Measurements from ENCODE around the gene IL17C. TPM values are rescaled to one million over a fixed set of nuclear protein-coding genes. Genes with fewer than 3 reads are reported as not detected.
"Not testable (repeated sequence)": the region's sequence is repeated elsewhere in the genome, so short reads cannot be mapped to it uniquely, and the experiment has no call there.

The IL17C gene
- total and polyA plus RNA-seq, 2 donors = 0.05 to 0.09 TPM

DNA sequence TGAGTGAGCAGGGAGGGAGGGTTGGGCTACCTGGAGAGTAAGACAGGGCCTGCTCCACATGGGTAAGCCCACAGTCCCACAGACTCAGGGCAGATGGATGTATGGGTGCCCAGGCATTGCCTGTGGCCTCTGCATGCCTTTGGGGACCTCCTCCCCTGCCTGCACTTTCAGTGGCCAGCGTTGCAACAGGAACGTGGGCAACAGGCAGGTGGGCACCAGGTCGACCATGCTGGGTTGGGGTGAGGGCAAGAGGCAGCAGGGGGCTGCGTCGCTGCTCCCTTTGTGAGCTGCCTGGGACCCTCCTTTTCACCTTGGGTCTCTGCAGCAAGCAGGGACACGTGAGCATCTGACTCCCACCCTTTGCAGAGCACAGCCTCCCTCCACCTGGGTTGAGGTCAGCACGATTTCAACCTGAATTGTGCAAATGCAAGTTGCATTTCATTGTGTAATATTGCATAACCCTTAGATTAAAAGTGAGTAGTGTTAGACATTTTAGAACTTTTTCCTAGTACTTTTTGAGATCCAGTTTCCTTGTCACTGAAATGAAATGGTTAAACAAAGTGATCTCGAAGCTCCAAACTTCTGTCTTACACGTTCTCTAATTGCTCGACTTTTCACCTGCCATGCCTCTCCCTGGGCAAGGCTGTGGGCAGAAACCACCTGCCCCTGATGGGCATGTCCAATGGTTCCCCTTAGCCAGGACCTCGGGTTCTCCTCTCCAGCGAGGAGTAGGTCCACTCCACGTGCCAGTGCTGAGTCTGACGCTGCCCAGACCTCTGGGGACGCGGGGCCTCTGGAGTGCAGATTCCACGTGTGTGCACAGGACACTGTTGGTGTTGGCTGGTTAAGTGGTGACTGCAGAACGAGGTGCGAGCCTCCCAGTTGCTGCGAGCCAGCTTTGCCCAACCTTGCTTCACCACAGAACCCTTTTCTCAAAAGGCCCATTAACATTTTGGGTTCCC, 32.9 kb upstream of the IL17C start:
- Histone ChIP-seq H3K27me3 (ENCODE audit: control insufficient read depth in 2 of 2, insufficient read depth in 1 of 2, low read length in 1 of 2) (no peaks in the 10 kb centered on the region), H3K9me3 (ENCODE audit: control insufficient read depth in 2 of 2, insufficient read depth in 1 of 2, low read length in 1 of 2) (no peaks in the 10 kb centered on the region), H3K4me3 (ENCODE audit: low read length in 2 of 2) (no peak overlapping the region), H3K27ac (ENCODE audit: low read depth in 1 of 2, low read length in 1 of 2) (no peak overlapping the region), H3K36me3 (ENCODE audit: control insufficient read depth in 2 of 2, insufficient read depth in 2 of 2, low read length in 1 of 2) (peaks cover 73 to 74% of the 10 kb centered on the region in 2 donors), H3K4me1 (ENCODE audit: control insufficient read depth in 2 of 2, insufficient read depth in 2 of 2, low read length in 2 of 2) (no peaks in the 10 kb centered on the region)
- no peak for DNase-seq (ENCODE audit: low read depth in 6 of 9, low spot score in 9 of 9)
- WGBS = 94% methylated on average over 20 of the region's 20 CpGs

DNA sequence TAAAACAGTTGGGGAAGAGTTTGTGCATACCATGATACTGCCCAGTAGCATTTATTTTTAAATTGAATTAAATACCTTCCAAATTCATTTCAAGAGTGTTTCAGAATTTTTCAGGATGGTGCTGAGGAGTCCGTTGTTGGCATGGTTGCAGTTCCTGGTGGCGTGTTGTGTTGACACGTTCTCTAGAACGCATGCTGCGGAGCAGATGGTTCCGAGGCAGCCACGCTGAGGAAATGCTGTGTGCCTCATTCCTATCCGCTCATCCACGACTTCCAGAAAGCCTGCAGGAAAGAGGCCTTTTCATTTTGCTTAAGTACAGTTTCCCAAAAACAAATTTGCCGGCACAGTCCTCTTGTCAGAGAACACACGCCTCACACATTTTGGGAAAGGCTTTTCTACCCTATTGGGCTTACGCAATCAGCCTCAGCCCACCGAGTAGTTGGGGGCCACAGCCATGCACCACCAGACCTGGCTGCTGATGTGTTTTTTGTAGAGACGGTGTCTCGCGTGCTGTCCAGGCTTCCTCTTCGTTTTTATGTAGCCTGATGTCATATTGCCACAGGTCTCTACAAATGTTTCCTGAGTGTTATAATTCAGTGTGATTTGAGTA, 32.1 kb upstream of the IL17C start:
- Histone ChIP-seq H3K4me1 (ENCODE audit: control insufficient read depth in 2 of 2, insufficient read depth in 2 of 2, low read length in 2 of 2) (no peaks in the 10 kb centered on the region), H3K9me3 (ENCODE audit: control insufficient read depth in 2 of 2, insufficient read depth in 1 of 2, low read length in 1 of 2) (no peaks in the 10 kb centered on the region), H3K27me3 (ENCODE audit: control insufficient read depth in 2 of 2, insufficient read depth in 1 of 2, low read length in 1 of 2) (no peaks in the 10 kb centered on the region), H3K4me3 (ENCODE audit: low read length in 2 of 2) (no peak overlapping the region), H3K27ac (ENCODE audit: low read depth in 1 of 2, low read length in 1 of 2) (no peak overlapping the region), H3K36me3 (ENCODE audit: control insufficient read depth in 2 of 2, insufficient read depth in 2 of 2, low read length in 1 of 2) (peaks cover 74% of the 10 kb centered on the region in 2 donors)
- WGBS = 96% methylated on average over 17 of the region's 17 CpGs
- DNase-seq (ENCODE audit: low read depth in 6 of 9, low spot score in 9 of 9) = no peak

DNA sequence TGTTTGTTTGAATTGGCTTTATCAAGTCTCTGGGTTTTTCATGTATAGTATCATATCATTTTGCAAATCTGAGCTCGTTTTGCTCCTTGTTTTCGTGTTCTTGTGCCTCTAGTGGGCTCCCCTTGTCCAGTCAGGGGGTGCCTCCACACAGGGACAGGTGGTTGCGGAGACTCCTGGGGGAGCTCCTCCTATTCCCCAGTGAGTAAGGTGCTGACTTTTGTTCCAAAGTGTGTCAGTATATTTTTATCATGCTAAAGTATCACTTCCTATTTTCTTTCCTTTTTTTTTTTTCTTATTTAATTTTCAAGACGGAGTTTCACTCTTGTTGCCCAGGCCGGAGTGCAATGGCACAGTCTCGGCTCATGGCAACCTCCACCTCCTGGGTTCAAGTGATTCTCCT, 30.3 kb upstream of the IL17C start:
- Histone ChIP-seq H3K9me3 (ENCODE audit: control insufficient read depth in 2 of 2, insufficient read depth in 1 of 2, low read length in 1 of 2) (no peaks in the 10 kb centered on the region), H3K36me3 (ENCODE audit: control insufficient read depth in 2 of 2, insufficient read depth in 2 of 2, low read length in 1 of 2) (peaks cover 70 to 73% of the 10 kb centered on the region in 2 donors), H3K27ac (ENCODE audit: low read depth in 1 of 2, low read length in 1 of 2) (no peak overlapping the region), H3K4me3 (ENCODE audit: low read length in 2 of 2) (no peak overlapping the region), H3K27me3 (ENCODE audit: control insufficient read depth in 2 of 2, insufficient read depth in 1 of 2, low read length in 1 of 2) (no peaks in the 10 kb centered on the region), H3K4me1 (ENCODE audit: control insufficient read depth in 2 of 2, insufficient read depth in 2 of 2, low read length in 2 of 2) (no peaks in the 10 kb centered on the region)
- no peak for DNase-seq (ENCODE audit: low read depth in 6 of 9, low spot score in 9 of 9)
- 92% methylated on average over 6 of the region's 6 CpGs for WGBS

DNA sequence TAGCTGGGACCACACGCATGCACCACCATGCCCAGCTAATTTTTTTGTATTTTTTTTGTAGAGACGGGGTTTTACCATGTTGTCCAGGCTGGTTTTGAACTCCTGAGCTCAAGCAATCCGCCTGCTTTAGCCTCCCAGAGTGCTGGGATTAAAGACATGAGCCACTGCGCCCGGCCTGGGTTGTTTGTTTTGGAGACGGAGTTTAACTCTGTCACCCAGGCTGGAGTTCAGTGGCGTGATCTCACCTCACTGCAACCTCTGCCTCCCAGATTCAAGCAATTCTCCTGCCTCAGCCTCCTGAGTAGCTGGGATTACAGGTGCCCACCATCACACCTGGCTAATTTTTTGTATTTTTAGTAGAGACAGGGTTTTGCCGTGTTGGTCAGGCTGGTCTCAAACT, 28.9 kb upstream of the IL17C start:
- H3K4me1 ChIP-seq (ENCODE audit: control insufficient read depth in 2 of 2, insufficient read depth in 2 of 2, low read length in 2 of 2); H3K4me3 ChIP-seq (ENCODE audit: low read length in 2 of 2); H3K27ac ChIP-seq (ENCODE audit: low read depth in 1 of 2, low read length in 1 of 2); DNase-seq (ENCODE audit: low read depth in 6 of 9, low spot score in 9 of 9); H3K9me3 ChIP-seq (ENCODE audit: control insufficient read depth in 2 of 2, insufficient read depth in 1 of 2, low read length in 1 of 2); H3K27me3 ChIP-seq (ENCODE audit: control insufficient read depth in 2 of 2, insufficient read depth in 1 of 2, low read length in 1 of 2): not testable (repeated sequence)
- 99% methylated on average over 8 of the region's 8 CpGs for WGBS
- H3K36me3 ChIP-seq (ENCODE audit: control insufficient read depth in 2 of 2, insufficient read depth in 2 of 2, low read length in 1 of 2) = peaks cover 74 to 77% of the 10 kb centered on the region in 2 donors

DNA sequence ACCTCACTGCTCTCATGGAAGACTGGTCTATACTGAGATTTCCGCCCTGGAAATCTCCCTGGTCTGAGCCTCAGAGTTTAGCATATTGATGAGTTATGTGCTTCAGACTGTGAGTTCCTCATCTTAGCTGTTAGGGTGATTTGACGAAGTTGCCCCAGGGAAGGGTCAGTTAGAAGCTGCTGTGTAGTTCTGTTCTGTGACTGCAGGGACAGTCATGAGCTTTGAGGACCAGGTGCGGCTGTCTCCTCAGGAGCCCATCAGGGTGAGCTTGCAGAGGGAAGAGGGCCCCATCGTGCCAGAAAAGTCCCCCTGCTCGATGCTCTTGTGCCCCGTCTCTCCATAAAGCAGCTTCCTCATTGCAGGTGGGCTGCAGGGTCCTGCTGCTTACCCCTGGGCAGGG, 28.3 kb upstream of the IL17C start:
- H3K27me3 ChIP-seq (ENCODE audit: control insufficient read depth in 2 of 2, insufficient read depth in 1 of 2, low read length in 1 of 2) = no peaks in the 10 kb centered on the region
- WGBS = 97% methylated on average over 6 of the region's 6 CpGs
- H3K27ac ChIP-seq (ENCODE audit: low read depth in 1 of 2, low read length in 1 of 2) = no peak overlapping the region
- H3K9me3 ChIP-seq (ENCODE audit: control insufficient read depth in 2 of 2, insufficient read depth in 1 of 2, low read length in 1 of 2) = no peaks in the 10 kb centered on the region
- DNase-seq (ENCODE audit: low read depth in 6 of 9, low spot score in 9 of 9) = no peak
- H3K36me3 ChIP-seq (ENCODE audit: control insufficient read depth in 2 of 2, insufficient read depth in 2 of 2, low read length in 1 of 2) = peaks cover 74 to 75% of the 10 kb centered on the region in 2 donors
- H3K4me1 ChIP-seq (ENCODE audit: control insufficient read depth in 2 of 2, insufficient read depth in 2 of 2, low read length in 2 of 2) = no peaks in the 10 kb centered on the region
- H3K4me3 ChIP-seq (ENCODE audit: low read length in 2 of 2) = no peak overlapping the region

DNA sequence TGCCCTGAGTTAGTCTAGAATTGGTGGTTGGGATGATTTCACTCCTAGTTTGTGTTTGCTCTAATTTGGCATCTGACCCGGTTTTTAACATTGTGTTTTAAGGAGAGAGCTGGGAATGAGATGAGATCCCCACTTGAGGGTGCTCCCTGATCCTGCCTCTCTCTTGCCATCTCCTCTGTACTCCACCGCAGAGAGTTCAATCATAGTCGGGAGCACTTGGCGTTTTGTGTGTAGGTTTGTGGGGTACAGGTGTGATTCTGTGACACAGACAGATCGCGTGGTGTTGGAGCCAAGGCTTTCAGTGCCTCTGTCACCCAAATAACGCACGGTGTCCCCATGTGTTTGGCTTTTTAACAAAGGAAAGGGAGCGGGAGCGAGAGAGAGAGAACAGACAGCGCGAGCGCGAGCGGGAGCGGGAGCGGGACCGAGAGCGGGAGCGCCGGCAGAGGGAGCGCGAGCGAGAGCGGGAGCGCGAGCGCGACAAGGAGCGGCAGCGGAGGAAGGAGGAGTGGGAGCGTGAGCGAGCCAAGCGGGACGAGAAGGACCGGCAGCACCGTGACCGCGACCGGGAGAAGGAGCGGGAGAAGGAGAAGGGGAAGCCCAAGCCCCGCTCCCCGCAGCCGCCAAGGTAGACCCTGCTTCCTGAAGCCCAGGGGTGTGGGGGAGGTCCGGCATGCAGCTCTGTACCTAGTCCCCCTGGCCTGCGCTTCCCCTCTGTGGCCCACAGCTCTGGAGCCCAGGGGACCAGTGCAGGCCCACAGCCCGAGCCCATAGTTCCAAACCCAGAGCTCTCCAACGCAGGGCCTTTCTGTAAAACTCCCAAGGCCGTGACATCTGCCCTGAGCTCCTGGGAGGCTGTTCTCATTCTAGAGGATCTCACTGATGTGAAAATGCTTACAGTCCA, 27.2 kb upstream of the IL17C start:
- H3K4me3 ChIP-seq (ENCODE audit: low read length in 2 of 2) = no peak overlapping the region
- no peaks in the 10 kb centered on the region for H3K9me3 ChIP-seq (ENCODE audit: control insufficient read depth in 2 of 2, insufficient read depth in 1 of 2, low read length in 1 of 2)
- H3K27me3 ChIP-seq (ENCODE audit: control insufficient read depth in 2 of 2, insufficient read depth in 1 of 2, low read length in 1 of 2) = no peaks in the 10 kb centered on the region
- DNase-seq (ENCODE audit: low read depth in 6 of 9, low spot score in 9 of 9) = no peak
- peaks cover 71 to 76% of the 10 kb centered on the region in 2 donors for H3K36me3 ChIP-seq (ENCODE audit: control insufficient read depth in 2 of 2, insufficient read depth in 2 of 2, low read length in 1 of 2)
- no peak overlapping the region for H3K27ac ChIP-seq (ENCODE audit: low read depth in 1 of 2, low read length in 1 of 2)
- no peaks in the 10 kb centered on the region for H3K4me1 ChIP-seq (ENCODE audit: control insufficient read depth in 2 of 2, insufficient read depth in 2 of 2, low read length in 2 of 2)
- 97% methylated on average over 49 of the region's 49 CpGs for WGBS

DNA sequence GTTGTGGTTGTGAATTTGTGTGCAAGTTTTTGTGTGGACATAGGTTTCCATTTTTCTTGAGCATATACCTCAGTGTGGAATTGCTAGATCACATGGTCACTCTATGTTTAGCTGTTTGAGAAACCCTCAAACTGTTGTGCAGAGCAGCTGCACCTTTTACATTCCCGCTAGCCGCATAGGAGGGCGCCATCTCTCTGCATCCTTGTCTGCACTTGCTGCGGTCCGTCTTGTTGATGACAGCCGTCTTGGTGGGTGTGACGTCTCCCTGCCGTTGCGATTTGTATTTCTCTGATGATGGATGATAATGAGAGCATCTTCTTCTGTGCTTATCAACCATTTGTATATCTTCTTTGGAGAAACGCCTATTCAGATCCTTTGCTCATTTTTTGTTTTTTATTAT, 25.1 kb upstream of the IL17C start:
- H3K9me3 ChIP-seq (ENCODE audit: control insufficient read depth in 2 of 2, insufficient read depth in 1 of 2, low read length in 1 of 2) = no peaks in the 10 kb centered on the region
- peaks cover 79 to 81% of the 10 kb centered on the region in 2 donors for H3K36me3 ChIP-seq (ENCODE audit: control insufficient read depth in 2 of 2, insufficient read depth in 2 of 2, low read length in 1 of 2)
- peaks cover 0 to 2% of the 10 kb centered on the region in 2 donors for H3K4me1 ChIP-seq (ENCODE audit: control insufficient read depth in 2 of 2, insufficient read depth in 2 of 2, low read length in 2 of 2)
- WGBS = 97% methylated on average over 10 of the region's 10 CpGs
- H3K4me3 ChIP-seq (ENCODE audit: low read length in 2 of 2) = no peak overlapping the region
- H3K27me3 ChIP-seq (ENCODE audit: control insufficient read depth in 2 of 2, insufficient read depth in 1 of 2, low read length in 1 of 2) = no peaks in the 10 kb centered on the region
- no peak overlapping the region for H3K27ac ChIP-seq (ENCODE audit: low read depth in 1 of 2, low read length in 1 of 2)
- DNase-seq (ENCODE audit: low read depth in 6 of 9, low spot score in 9 of 9) = no peak

DNA sequence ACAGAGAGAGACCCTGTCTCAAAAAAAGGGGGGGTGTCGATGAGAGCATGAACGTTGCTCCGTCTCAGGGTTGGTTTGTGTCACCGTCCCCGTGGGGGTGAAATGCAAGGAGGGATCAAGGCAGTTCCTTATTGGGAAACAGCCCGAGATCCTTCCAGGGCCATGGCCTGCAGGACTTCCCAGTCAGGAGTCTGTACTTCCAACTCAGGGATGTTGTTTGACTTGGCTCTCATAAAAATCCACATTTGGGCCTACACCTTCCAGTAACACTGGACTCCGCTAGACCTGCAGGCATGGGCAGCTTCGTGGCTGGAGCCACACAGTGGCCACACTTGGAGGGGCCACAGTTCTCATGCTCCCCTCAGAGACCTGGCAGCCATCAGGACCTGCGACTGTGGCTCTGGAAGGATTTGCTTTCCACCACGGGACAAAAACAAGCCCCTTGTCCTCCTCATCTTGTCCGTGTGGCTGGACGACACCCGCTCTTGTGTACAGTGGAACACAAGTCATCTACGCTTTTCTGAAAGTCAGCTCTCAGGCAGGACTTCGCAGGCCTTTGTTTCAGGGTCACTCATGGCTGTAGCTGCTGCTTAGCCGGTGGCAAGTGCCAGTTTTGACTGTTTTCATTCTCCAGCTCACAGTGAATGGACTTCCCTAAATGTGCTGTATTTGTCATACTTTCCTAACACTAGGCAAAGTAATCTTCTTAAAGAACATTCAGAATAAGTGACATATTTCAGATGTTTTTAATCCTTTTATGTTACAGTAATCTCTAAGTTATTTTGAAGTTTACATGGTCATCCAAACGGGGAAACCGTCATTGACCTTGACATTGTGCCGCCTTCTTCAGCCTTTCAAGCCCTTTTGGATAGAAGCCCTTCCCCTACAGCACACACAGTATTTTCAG, 24.2 kb upstream of the IL17C start:
- H3K27me3 ChIP-seq (ENCODE audit: control insufficient read depth in 2 of 2, insufficient read depth in 1 of 2, low read length in 1 of 2) = no peaks in the 10 kb centered on the region
- WGBS = 98% methylated on average over 19 of the region's 19 CpGs
- H3K36me3 ChIP-seq (ENCODE audit: control insufficient read depth in 2 of 2, insufficient read depth in 2 of 2, low read length in 1 of 2) = peaks cover 78 to 82% of the 10 kb centered on the region in 2 donors
- H3K4me3 ChIP-seq (ENCODE audit: low read length in 2 of 2) = no peak overlapping the region
- H3K27ac ChIP-seq (ENCODE audit: low read depth in 1 of 2, low read length in 1 of 2) = no peak overlapping the region
- H3K4me1 ChIP-seq (ENCODE audit: control insufficient read depth in 2 of 2, insufficient read depth in 2 of 2, low read length in 2 of 2) = peaks cover 0 to 2% of the 10 kb centered on the region in 2 donors
- no peaks in the 10 kb centered on the region for H3K9me3 ChIP-seq (ENCODE audit: control insufficient read depth in 2 of 2, insufficient read depth in 1 of 2, low read length in 1 of 2)
- no peak for DNase-seq (ENCODE audit: low read depth in 6 of 9, low spot score in 9 of 9)

Measured in thymus (tissue), 11 donors.